AG04450 (cell line): ENCODE data around the gene CCDC88C. TPM values are rescaled to one million over a fixed set of nuclear protein-coding genes. Genes with fewer than 3 reads are reported as not detected.

ENCODE experiments used
- CTCF ChIA-PET: fragments of 300-600, 350-600 bp; formaldehyde crosslinking; extraction: SDS; loops from one replicate; lab custom pipeline; 2022; ENCODE audit warnings: antibody characterized with exemption, inconsistent platforms; lab: Charles Lee
- POLR2A ChIA-PET: fragments of 350-600 bp; formaldehyde crosslinking; extraction: SDS; loops from one replicate; lab custom pipeline; 2021; ENCODE audit warnings: antibody characterized with exemption, inconsistent platforms; lab: Yijun Ruan, JAX
- DNase-seq: peaks from one replicate; pipeline ENCODE4 v3.0.0-alpha.2; 2011; ENCODE audit warnings: low read depth, low spot score
- H3K27ac ChIP-seq: one replicate; pipeline ENCODE4 v1.5.1; 2012; ENCODE audit warnings: low read depth, low read length, control low read depth
- H3K27me3 ChIP-seq: one replicate; pipeline ENCODE4 v1.6.0; 2012; ENCODE audit warnings: low read length; ENCODE audit not compliant: control insufficient read depth, insufficient read depth
- H3K4me3 ChIP-seq: 2 replicates; pipeline ENCODE4 v1.5.1; 2011; ENCODE audit warnings: mild to moderate bottlenecking, low read depth, low read length, control low read depth
- H3K9me3 ChIP-seq: 2 replicates; pipeline ENCODE4 v1.5.1; 2012; ENCODE audit warnings: low read length; ENCODE audit not compliant: control insufficient read depth, insufficient read depth
- CTCF ChIP-seq: IDR thresholded peaks from 2 replicates; pipeline ENCODE4 v1.5.1; 2011; ENCODE audit warnings: low read depth, low read length, control low read depth, inconsistent platforms
- polyA plus RNA-seq: library from polyadenylated mRNA; depleted of rRNA; stranded (reverse); fragments of >200 nt; gene quantifications from 2 replicates; pipeline ENCODE4 v1.2.3, GENCODE V29; 2011

CCDC88C gene
- polyA plus RNA-seq, 1 experiment: 0.01 TPM

DNA sequence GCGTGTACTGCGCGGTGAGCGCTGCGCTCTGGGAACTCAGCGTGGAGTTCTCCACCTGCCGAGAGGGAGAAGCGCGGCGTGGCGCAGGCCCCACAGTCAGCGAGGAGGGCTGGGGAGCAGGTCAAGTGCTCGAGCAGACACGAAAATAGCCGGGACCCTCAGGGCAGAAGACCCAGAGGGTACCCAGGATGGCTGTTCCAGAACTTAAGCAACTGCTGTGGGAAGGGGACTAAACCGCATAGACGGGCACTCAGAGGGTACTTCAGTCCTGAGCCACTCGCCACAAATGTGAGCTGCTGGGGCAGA is 113.7 kb downstream of the CCDC88C start:
- Histone ChIP-seq H3K4me3 (no peak overlapping the region), H3K27ac (no peak overlapping the region), H3K27me3 (peaks cover 12% of the 10 kb centered on the region), H3K9me3 (no peaks in the 10 kb centered on the region; the same call in 1 of the 2 replicates)
- CTCF ChIA-PET: no interaction called here
- no peak for TF ChIP-seq CTCF
- POLR2A ChIA-PET: interaction anchor here (0.6 kb wide), 1 partner anchor 120 kb away, joined by 4 read pairs; no protein-coding TSS in a partner anchor
- no peak for DNase-seq

GRCh38 chr14:91303091-91303923 is 114.3 kb downstream of the CCDC88C start:
- no peaks in the 10 kb centered on the region; the same call in 1 of the 2 replicates for H3K9me3 ChIP-seq
- no peak overlapping the region for H3K27ac ChIP-seq
- ChIA-PET CTCF (no interaction called here), POLR2A (no interaction called here)
- H3K4me3 ChIP-seq: no peak overlapping the region
- peaks cover 12% of the 10 kb centered on the region for H3K27me3 ChIP-seq
- TF ChIP-seq CTCF: no peak
- no peak for DNase-seq

DNA sequence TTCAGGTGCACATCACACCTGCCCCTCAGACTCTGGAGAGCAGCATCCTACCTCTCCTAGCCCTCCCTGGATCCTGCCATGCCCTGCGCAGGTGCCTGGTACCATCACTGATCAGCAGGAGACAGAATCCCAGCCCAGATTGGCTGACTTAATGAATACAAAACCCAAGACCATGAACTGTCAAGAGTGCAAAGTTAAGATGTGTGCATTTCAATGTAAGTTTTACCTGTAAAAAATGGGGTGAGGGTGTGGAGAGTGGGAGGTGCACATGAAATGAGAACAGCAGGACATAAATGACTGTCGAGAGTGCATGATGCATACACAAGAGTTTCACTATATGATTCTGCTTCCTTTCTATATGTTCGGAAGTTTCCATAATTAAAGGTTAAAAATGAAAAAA is 115.2 kb downstream of the CCDC88C start:
- H3K27ac ChIP-seq: no peak overlapping the region
- no peak for DNase-seq
- POLR2A ChIA-PET: no interaction called here
- no peak overlapping the region for H3K4me3 ChIP-seq
- H3K27me3 ChIP-seq: peaks cover 12% of the 10 kb centered on the region
- H3K9me3 ChIP-seq: no peaks in the 10 kb centered on the region; the same call in 1 of the 2 replicates
- TF ChIP-seq CTCF: no peak
- CTCF ChIA-PET: no interaction called here

- TF ChIP-seq CTCF: no peak
- H3K27ac ChIP-seq: no peak overlapping the region
- DNase-seq: no peak
- POLR2A ChIA-PET: no interaction called here
- H3K27me3 ChIP-seq: peaks cover 7% of the 10 kb centered on the region
- CTCF ChIA-PET: no interaction called here
- H3K4me3 ChIP-seq: no peak overlapping the region
- no peaks in the 10 kb centered on the region; the same call in 1 of the 2 replicates for H3K9me3 ChIP-seq
These were observed 116.7 kb downstream of the CCDC88C start for GRCh38 chr14:91300957-91301356.

GRCh38 chr14:91300283-91300895 is 117.2 kb downstream of the CCDC88C start:
- DNase-seq: no peak
- Histone ChIP-seq H3K4me3 (no peak overlapping the region), H3K27ac (no peak overlapping the region), H3K27me3 (peaks cover 6% of the 10 kb centered on the region), H3K9me3 (no peaks in the 10 kb centered on the region; the same call in 1 of the 2 replicates)
- no peak for TF ChIP-seq CTCF
- CTCF ChIA-PET: no interaction called here
- POLR2A ChIA-PET: no interaction called here
